Progenitor cell of endocrine pancreas (in vitro differentiated cells): Measurements from ENCODE around the gene HCN2. TPM values are rescaled to one million over a fixed set of nuclear protein-coding genes. Genes with fewer than 3 reads are reported as not detected.

Experiments used
- DNase-seq: peaks from one replicate; pipeline ENCODE4 v3.0.0; 2021; ENCODE audit warnings: low spot score; ENCODE audit not compliant: unreplicated experiment
- H3K27ac Mint-ChIP-seq: 2 replicates; pipeline ENCODE4 v1.8.0; 2021; ENCODE audit warnings: mild to moderate bottlenecking, moderate library complexity, mixed read lengths
- H3K27me3 Mint-ChIP-seq: 2 replicates; pipeline ENCODE4 v1.8.0; 2021; ENCODE audit warnings: mixed read lengths
- H3K36me3 Mint-ChIP-seq: 2 replicates; pipeline ENCODE4 v1.8.0; 2022; ENCODE audit warnings: mixed read lengths; ENCODE audit not compliant: insufficient read depth
- H3K4me1 Mint-ChIP-seq: 2 replicates; pipeline ENCODE4 v1.8.0; 2021; ENCODE audit warnings: low read depth, mixed read lengths
- H3K4me3 Mint-ChIP-seq: 2 replicates; pipeline ENCODE4 v1.8.0; 2021; ENCODE audit warnings: low read depth, mild to moderate bottlenecking, moderate library complexity, mixed read lengths
- H3K9me3 Mint-ChIP-seq: 2 replicates; pipeline ENCODE4 v1.8.0; 2021; ENCODE audit warnings: low read depth, mixed read lengths
- CTCF ChIP-seq: fragments of 200-600 bp; sonication (generic); IDR thresholded peaks from one replicate; pipeline ENCODE4 v1.5.0; 2021; ENCODE audit warnings: antibody characterized with exemption, mild to moderate bottlenecking; ENCODE audit not compliant: unreplicated experiment
- total RNA-seq: library from RNA; stranded (reverse); gene quantifications from 2 replicates; pipeline ENCODE4 v1.2.1, GENCODE V29; 2021

HCN2 gene
- total RNA-seq, 1 donor from 2014 or later: 0.34 TPM

- H3K27me3 Mint-ChIP-seq: no peaks in the 10 kb centered on the region
- H3K9me3 Mint-ChIP-seq: no peaks in the 10 kb centered on the region
- peaks cover 5% of the 10 kb centered on the region for H3K4me1 Mint-ChIP-seq
- no peak for DNase-seq
- no peak for TF ChIP-seq CTCF
- H3K36me3 Mint-ChIP-seq: peaks cover 1% of the 10 kb centered on the region
- H3K27ac Mint-ChIP-seq: no peak overlapping the region
- H3K4me3 Mint-ChIP-seq: no peak overlapping the region
Measured at GRCh38 chr19:579842-580155, 9.9 kb upstream of the HCN2 start.

- H3K4me3 Mint-ChIP-seq: no peak overlapping the region
- peaks cover 1% of the 10 kb centered on the region for H3K4me1 Mint-ChIP-seq
- H3K27ac Mint-ChIP-seq: no peak overlapping the region
- peaks cover 1% of the 10 kb centered on the region for H3K36me3 Mint-ChIP-seq
- no peak for TF ChIP-seq CTCF
- H3K27me3 Mint-ChIP-seq: no peaks in the 10 kb centered on the region
- H3K9me3 Mint-ChIP-seq: no peaks in the 10 kb centered on the region
- DNase-seq: no peak
Measured at GRCh38 chr19:580274-580835, 9.3 kb upstream of the HCN2 start.

- Mint-ChIP-seq H3K36me3 (peaks cover 1% of the 10 kb centered on the region), H3K4me3 (no peak overlapping the region), H3K27me3 (peaks cover 4% of the 10 kb centered on the region), H3K9me3 (no peaks in the 10 kb centered on the region), H3K4me1 (peaks cover 1% of the 10 kb centered on the region), H3K27ac (no peak overlapping the region)
- no peak for DNase-seq
- TF ChIP-seq CTCF: no peak
Measured at GRCh38 chr19:581399-582111, 8.1 kb upstream of the HCN2 start.

- no peak overlapping the region for H3K4me3 Mint-ChIP-seq
- no peak overlapping the region for H3K27ac Mint-ChIP-seq
- H3K27me3 Mint-ChIP-seq: peaks cover 4% of the 10 kb centered on the region
- DNase-seq: no peak
- no peak for TF ChIP-seq CTCF
- H3K9me3 Mint-ChIP-seq: no peaks in the 10 kb centered on the region
- H3K4me1 Mint-ChIP-seq: no peaks in the 10 kb centered on the region
- peaks cover 1% of the 10 kb centered on the region for H3K36me3 Mint-ChIP-seq
Measured at GRCh38 chr19:582497-583197, 7.0 kb upstream of the HCN2 start.

GRCh38 chr19:583198-583967 lies 6.3 kb upstream of the HCN2 start:
- H3K36me3 Mint-ChIP-seq: peaks cover 1% of the 10 kb centered on the region
- no peak for DNase-seq
- no peaks in the 10 kb centered on the region for H3K4me1 Mint-ChIP-seq
- no peak overlapping the region for H3K27ac Mint-ChIP-seq
- H3K4me3 Mint-ChIP-seq: no peak overlapping the region
- H3K27me3 Mint-ChIP-seq: peaks cover 8% of the 10 kb centered on the region
- TF ChIP-seq CTCF: no peak
- no peaks in the 10 kb centered on the region for H3K9me3 Mint-ChIP-seq
